Measurements from ENCODE around the gene DRD5.
"Not testable (repeated sequence)": the region's sequence is repeated elsewhere in the genome, so short reads cannot be mapped to it uniquely, and the experiment has no call there.

DRD5 gene

GRCh38 chr4:9781343-9782135, at the start of gene DRD5:
TSS of gene DRD5 (plus strand) at chr4:9781634. CDS start at chr4:9782030, 396 bp downstream.
- DNase-seq (ENCODE audit: insufficient read length, low spot score) (no peak), FAIRE-seq (no peak)
- TF ChIP-seq POLR2A (IDR thresholded peaks at IDR 0.05; ENCODE audit: low read depth, low read length), result no peak

- FAIRE-seq, result not testable (repeated sequence)
Observed at GRCh38 chr4:9732256-9732655, 49.2 kb upstream of the DRD5 start.

GRCh38 chr4:9735515-9735914, 45.9 kb upstream of the DRD5 start:
- TF ChIP-seq POLR2A (IDR thresholded peaks at IDR 0.05; ENCODE audit: low read depth, low read length), result no peak
- FAIRE-seq (no peak), DNase-seq (ENCODE audit: insufficient read length, low spot score) (no peak)

More at GRCh38 chr4:9732256-9732655, 49.2 kb upstream of the DRD5 start:
- DNase-seq (ENCODE audit: insufficient read length, low spot score), result not testable (repeated sequence)

GRCh38 chr4:9737280-9737679, 44.2 kb upstream of the DRD5 start:
- FAIRE-seq; DNase-seq (ENCODE audit: insufficient read length, low spot score): not testable (repeated sequence)

- not testable (repeated sequence) for FAIRE-seq
Observed at GRCh38 chr4:9743789-9744188, 37.6 kb upstream of the DRD5 start.

GRCh38 chr4:9745782-9746181, 35.7 kb upstream of the DRD5 start:
- FAIRE-seq (no peak), DNase-seq (ENCODE audit: insufficient read length, low spot score) (no peak)
- TF ChIP-seq POLR2A (IDR thresholded peaks at IDR 0.05; ENCODE audit: low read depth, low read length), result no peak

More at GRCh38 chr4:9743789-9744188, 37.6 kb upstream of the DRD5 start:
- not testable (repeated sequence) for DNase-seq (ENCODE audit: insufficient read length, low spot score)

GRCh38 chr4:9758641-9759317, 22.7 kb upstream of the DRD5 start:
- FAIRE-seq (no peak), DNase-seq (ENCODE audit: insufficient read length, low spot score) (no peak)
- TF ChIP-seq POLR2A (IDR thresholded peaks at IDR 0.05; ENCODE audit: low read depth, low read length), result no peak

- no peak for FAIRE-seq
- peak; percentile 19 for DNase-seq (ENCODE audit: insufficient read length, low spot score)
- TF ChIP-seq POLR2A (IDR thresholded peaks at IDR 0.05; ENCODE audit: low read depth, low read length), result no peak
Observed at GRCh38 chr4:9762823-9763475, 18.5 kb upstream of the DRD5 start.

GRCh38 chr4:9764155-9764696, 17.2 kb upstream of the DRD5 start:
- no peak for FAIRE-seq
- DNase-seq (ENCODE audit: insufficient read length, low spot score), result no peak

GRCh38 chr4:9765091-9765490, 16.3 kb upstream of the DRD5 start:
- FAIRE-seq (no peak), DNase-seq (ENCODE audit: insufficient read length, low spot score) (no peak)
- TF ChIP-seq POLR2A (IDR thresholded peaks at IDR 0.05; ENCODE audit: low read depth, low read length), result no peak

More at GRCh38 chr4:9764155-9764696, 17.2 kb upstream of the DRD5 start:
- TF ChIP-seq POLR2A (IDR thresholded peaks at IDR 0.05; ENCODE audit: low read depth, low read length), result no peak

GRCh38 chr4:9769321-9769720, 12.1 kb upstream of the DRD5 start:
- DNase-seq (ENCODE audit: insufficient read length, low spot score), result no peak
- no peak for FAIRE-seq
- no peak for TF ChIP-seq POLR2A (IDR thresholded peaks at IDR 0.05; ENCODE audit: low read depth, low read length)

- no peak for DNase-seq (ENCODE audit: insufficient read length, low spot score)
- TF ChIP-seq POLR2A (IDR thresholded peaks at IDR 0.05; ENCODE audit: low read depth, low read length), result no peak
- no peak for FAIRE-seq
Observed at GRCh38 chr4:9771034-9771433, 10.4 kb upstream of the DRD5 start.

- no peak for TF ChIP-seq POLR2A (IDR thresholded peaks at IDR 0.05; ENCODE audit: low read depth, low read length)
- FAIRE-seq (no peak), DNase-seq (ENCODE audit: insufficient read length, low spot score) (no peak)
Observed at GRCh38 chr4:9773471-9773870, 8.0 kb upstream of the DRD5 start.

GRCh38 chr4:9782136-9782436, 652 bp downstream of the DRD5 start:
- TF ChIP-seq POLR2A (IDR thresholded peaks at IDR 0.05; ENCODE audit: low read depth, low read length), result no peak
- DNase-seq (ENCODE audit: insufficient read length, low spot score) (no peak), FAIRE-seq (no peak)

- FAIRE-seq; DNase-seq (ENCODE audit: insufficient read length, low spot score): not testable (repeated sequence)
Observed at GRCh38 chr4:9785891-9786290, 4.5 kb downstream of the DRD5 start.

Data from H54 (cell line).